GM12875 (cell line): ENCODE measurements around the gene ERCC5.
A peak's percentile ranks its signal among the peaks of the same experiment; 100 is the strongest.

Experiments used
- H3K4me3 ChIP-seq: one replicate; pipeline ENCODE4 v1.5.1; 2011; ENCODE audit warnings: low read depth, low read length, control low read depth
- TF ChIP-seq, protein P1 (sequence below): IDR thresholded peaks from 2 replicates; pipeline ENCODE4 v1.5.1; 2011; ENCODE audit warnings: low read depth, mild to moderate bottlenecking, control low read depth, inconsistent platforms, low read length, moderate library complexity, borderline replicate concordance; ENCODE audit not compliant: insufficient read depth

ERCC5 gene

GRCh38 chr13:102845289-102845629 lies 573 bp upstream of the ERCC5 start:
- TF ChIP-seq, protein P1, sequence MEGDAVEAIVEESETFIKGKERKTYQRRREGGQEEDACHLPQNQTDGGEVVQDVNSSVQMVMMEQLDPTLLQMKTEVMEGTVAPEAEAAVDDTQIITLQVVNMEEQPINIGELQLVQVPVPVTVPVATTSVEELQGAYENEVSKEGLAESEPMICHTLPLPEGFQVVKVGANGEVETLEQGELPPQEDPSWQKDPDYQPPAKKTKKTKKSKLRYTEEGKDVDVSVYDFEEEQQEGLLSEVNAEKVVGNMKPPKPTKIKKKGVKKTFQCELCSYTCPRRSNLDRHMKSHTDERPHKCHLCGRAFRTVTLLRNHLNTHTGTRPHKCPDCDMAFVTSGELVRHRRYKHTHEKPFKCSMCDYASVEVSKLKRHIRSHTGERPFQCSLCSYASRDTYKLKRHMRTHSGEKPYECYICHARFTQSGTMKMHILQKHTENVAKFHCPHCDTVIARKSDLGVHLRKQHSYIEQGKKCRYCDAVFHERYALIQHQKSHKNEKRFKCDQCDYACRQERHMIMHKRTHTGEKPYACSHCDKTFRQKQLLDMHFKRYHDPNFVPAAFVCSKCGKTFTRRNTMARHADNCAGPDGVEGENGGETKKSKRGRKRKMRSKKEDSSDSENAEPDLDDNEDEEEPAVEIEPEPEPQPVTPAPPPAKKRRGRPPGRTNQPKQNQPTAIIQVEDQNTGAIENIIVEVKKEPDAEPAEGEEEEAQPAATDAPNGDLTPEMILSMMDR: no peak

DNA sequence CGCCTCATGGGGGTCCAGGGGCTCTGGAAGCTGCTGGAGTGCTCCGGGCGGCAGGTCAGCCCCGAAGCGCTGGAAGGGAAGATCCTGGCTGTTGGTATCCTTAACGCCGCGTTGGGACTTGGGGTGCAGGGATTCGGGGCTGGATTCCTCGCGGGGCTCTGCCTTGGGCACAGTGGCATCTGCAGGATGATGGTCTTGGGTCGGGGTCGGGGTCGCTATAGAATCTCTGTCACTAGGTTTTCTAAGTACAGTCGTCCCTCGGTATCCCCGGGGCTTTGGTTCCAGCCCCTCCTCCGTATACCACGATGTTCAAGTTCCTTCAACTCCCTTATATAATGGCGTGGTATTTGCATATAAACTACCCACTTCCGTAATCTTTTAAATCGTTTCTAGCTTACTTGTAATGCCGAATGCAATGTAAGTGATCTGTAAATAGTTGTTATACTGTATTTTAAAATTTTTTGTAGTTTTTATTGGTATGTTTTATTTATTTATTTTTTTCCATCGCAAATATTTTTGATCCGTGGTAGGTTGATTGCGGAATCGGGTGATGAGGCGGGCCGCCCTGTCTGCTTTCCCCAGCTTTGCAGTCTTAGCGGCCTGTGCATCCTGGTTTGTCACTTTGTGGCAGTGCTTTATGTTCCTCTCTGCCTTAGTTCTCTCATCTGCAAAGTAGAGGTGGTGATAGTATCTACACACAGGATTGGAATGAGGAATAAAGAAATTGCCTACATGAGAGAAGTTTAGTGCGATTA lies 606 bp downstream of the ERCC5 start:
- H3K4me3 ChIP-seq: peak overlapping the region; percentile 95
- TF ChIP-seq, protein P1: no peak

More at GRCh38 chr13:102845289-102845629, 573 bp upstream of the ERCC5 start:
- peak overlapping the region; percentile 95 for H3K4me3 ChIP-seq

GRCh38 chr13:102847272-102848234 lies 1.7 kb downstream of the ERCC5 start:
- TF ChIP-seq, protein P1: peak; percentile 44; the same call in 1 of the 2 replicates
- peak overlapping the region; percentile 95 for H3K4me3 ChIP-seq

GRCh38 chr13:102848956-102849355 lies 3.1 kb downstream of the ERCC5 start:
- TF ChIP-seq, protein P1: no peak
- H3K4me3 ChIP-seq: no peak overlapping the region

- TF ChIP-seq, protein P1: no peak
These were observed 6.7 kb downstream of the ERCC5 start for GRCh38 chr13:102852556-102852955.

GRCh38 chr13:102854675-102855074 lies 8.8 kb downstream of the ERCC5 start:
- no peak overlapping the region for H3K4me3 ChIP-seq
- TF ChIP-seq, protein P1: no peak

More at GRCh38 chr13:102852556-102852955, 6.7 kb downstream of the ERCC5 start:
- no peak overlapping the region for H3K4me3 ChIP-seq
